Measurements from ENCODE around the gene MPHOSPH8. TPM values are rescaled to one million over a fixed set of nuclear protein-coding genes. Genes with fewer than 3 reads are reported as not detected.

MPHOSPH8 gene
- total and polyA plus RNA-seq, 7 donors = 9.0 to 20.6 (median 12.1) TPM

DNA sequence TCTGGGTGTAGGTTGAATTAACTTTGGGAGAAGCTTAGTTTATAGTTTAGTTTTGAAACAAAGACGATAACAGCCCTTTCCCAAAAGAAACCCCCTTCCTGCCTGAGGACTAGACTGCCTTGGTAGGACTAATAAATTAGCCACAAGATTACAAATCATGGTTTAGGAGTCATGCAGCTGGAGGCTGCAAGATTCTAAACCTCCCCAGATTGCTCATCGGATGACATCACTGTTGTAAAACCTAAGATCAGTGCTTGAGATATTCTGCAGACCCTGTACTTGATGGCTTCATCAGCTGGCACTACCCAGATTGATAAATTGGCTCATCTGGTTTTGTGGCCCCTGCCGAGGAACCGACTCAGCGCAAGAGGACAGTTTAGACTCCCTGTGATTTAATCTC, 35.9 kb upstream of the MPHOSPH8 start:
- TF ChIP-seq, protein P1, sequence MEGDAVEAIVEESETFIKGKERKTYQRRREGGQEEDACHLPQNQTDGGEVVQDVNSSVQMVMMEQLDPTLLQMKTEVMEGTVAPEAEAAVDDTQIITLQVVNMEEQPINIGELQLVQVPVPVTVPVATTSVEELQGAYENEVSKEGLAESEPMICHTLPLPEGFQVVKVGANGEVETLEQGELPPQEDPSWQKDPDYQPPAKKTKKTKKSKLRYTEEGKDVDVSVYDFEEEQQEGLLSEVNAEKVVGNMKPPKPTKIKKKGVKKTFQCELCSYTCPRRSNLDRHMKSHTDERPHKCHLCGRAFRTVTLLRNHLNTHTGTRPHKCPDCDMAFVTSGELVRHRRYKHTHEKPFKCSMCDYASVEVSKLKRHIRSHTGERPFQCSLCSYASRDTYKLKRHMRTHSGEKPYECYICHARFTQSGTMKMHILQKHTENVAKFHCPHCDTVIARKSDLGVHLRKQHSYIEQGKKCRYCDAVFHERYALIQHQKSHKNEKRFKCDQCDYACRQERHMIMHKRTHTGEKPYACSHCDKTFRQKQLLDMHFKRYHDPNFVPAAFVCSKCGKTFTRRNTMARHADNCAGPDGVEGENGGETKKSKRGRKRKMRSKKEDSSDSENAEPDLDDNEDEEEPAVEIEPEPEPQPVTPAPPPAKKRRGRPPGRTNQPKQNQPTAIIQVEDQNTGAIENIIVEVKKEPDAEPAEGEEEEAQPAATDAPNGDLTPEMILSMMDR (IDR thresholded peaks at IDR 0.05) = no peak
- peaks cover 4% of the 10 kb centered on the region for H3K4me1 ChIP-seq
- no peak overlapping the region for H3K27ac ChIP-seq
- no peak overlapping the region for H3K4me3 ChIP-seq
- H3K27me3 ChIP-seq (ENCODE audit: insufficient read depth in 3 of 3, low read length in 2 of 3) = peaks cover 0 to 20% (median 6%) of the 10 kb centered on the region in 3 donors
- intact Hi-C loops (cut with DNase I) = no loop called here
- H3K9me3 ChIP-seq = no peaks in the 10 kb centered on the region
- no peaks in the 10 kb centered on the region for H3K36me3 ChIP-seq (ENCODE audit: insufficient read depth in 1 of 2, low read depth in 1 of 2)
- no peak for ATAC-seq
- WGBS, 3 donors = 67 to 77% (median 77%) methylated on average over 5 of the region's 5 CpGs
- no peak for DNase-seq

- Histone ChIP-seq H3K4me1 (peaks cover 4% of the 10 kb centered on the region), H3K4me3 (peak overlapping the region; percentile 68), H3K27ac (no peak overlapping the region), H3K27me3 (ENCODE audit: insufficient read depth in 3 of 3, low read length in 2 of 3) (peaks cover 0 to 41% (median 10%) of the 10 kb centered on the region in 3 donors), H3K9me3 (no peaks in the 10 kb centered on the region), H3K36me3 (ENCODE audit: insufficient read depth in 1 of 2, low read depth in 1 of 2) (no peaks in the 10 kb centered on the region)
- TF ChIP-seq, protein P1 (IDR thresholded peaks at IDR 0.05) = peak; percentile 9
- whole genome bisulfite sequencing, 3 donors = 2 to 3% (median 2%) methylated on average over 44 to 108 of the region's 108 CpGs
- ATAC-seq = peak in 3 of 4 donors; percentile 53 to 72 (median 65)
- peak in 1 of 2 donors; percentile 17 for DNase-seq
- intact Hi-C loops (cut with DNase I) = no loop called here
Observed at GRCh38 chr13:19601749-19602725, 31.4 kb upstream of the MPHOSPH8 start.

GRCh38 chr13:19604306-19604705, 29.2 kb upstream of the MPHOSPH8 start:
- WGBS, 3 donors = 79 to 90% (median 86%) methylated on average over 6 of the region's 6 CpGs

DNA sequence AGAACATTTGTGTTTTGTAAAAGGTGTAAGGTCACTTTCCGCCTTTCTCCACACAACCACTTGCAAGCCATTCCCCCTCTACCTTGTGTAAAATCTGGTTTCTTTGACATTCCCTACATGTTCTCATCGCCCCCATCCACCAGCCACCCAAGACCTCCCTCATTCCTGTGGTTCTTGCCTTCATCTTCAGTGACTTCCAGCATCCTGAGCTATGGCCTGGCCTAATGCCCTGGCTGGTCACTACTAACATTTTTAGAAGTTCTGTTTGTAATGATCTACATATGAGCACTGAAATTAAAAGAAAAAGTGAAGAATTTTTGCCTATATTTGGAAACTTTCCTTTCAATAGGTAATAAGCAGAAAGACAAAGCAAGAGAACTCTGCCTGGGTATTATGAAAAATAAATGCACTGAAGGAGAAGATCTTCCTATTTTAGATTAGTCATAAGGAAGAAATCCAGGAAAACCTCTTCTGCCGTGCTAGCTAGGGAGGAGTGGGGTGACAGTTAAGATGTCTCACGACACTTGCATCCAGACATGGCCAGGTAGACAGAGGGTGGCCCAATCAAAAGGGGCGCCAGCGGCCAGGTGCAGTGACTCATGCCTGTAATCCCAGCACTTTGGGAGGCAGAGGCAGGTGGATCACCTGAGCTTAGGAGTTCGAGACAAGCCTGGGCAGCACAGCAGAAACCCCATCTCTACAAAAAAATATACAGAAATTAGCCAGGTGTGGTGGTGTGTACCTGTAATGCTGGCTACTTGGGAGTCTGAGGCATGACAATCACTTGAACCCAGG, 28.1 kb upstream of the MPHOSPH8 start:
- H3K4me1 ChIP-seq = peaks cover 4% of the 10 kb centered on the region
- peaks cover 0 to 37% (median 8%) of the 10 kb centered on the region in 3 donors for H3K27me3 ChIP-seq (ENCODE audit: insufficient read depth in 3 of 3, low read length in 2 of 3)
- 87 to 93% (median 93%) methylated on average over 7 of the region's 7 CpGs for WGBS, 3 donors
- no peaks in the 10 kb centered on the region for H3K36me3 ChIP-seq (ENCODE audit: insufficient read depth in 1 of 2, low read depth in 1 of 2)
- TF ChIP-seq, protein P1 (IDR thresholded peaks at IDR 0.05) = no peak
- H3K4me3 ChIP-seq = no peak overlapping the region
- DNase-seq (no peak), ATAC-seq (no peak)
- no peak overlapping the region for H3K27ac ChIP-seq
- H3K9me3 ChIP-seq = no peaks in the 10 kb centered on the region
- intact Hi-C loops (cut with DNase I) = no loop called here

More at GRCh38 chr13:19604306-19604705, 29.2 kb upstream of the MPHOSPH8 start:
- DNase-seq (no peak), ATAC-seq (no peak)
- Histone ChIP-seq H3K27ac (no peak overlapping the region), H3K27me3 (ENCODE audit: insufficient read depth in 3 of 3, low read length in 2 of 3) (peaks cover 0 to 37% (median 8%) of the 10 kb centered on the region in 3 donors), H3K4me1 (peaks cover 4% of the 10 kb centered on the region), H3K4me3 (no peak overlapping the region), H3K36me3 (ENCODE audit: insufficient read depth in 1 of 2, low read depth in 1 of 2) (no peaks in the 10 kb centered on the region), H3K9me3 (no peaks in the 10 kb centered on the region)
- intact Hi-C loops (cut with DNase I) = no loop called here
- TF ChIP-seq, protein P1 (IDR thresholded peaks at IDR 0.05) = no peak

All from psoas muscle (tissue), 8 donors.